HG02840 (cell line): ENCODE data around the gene PTCRA.
"Not testable (repeated sequence)": the region's sequence is repeated elsewhere in the genome, so short reads cannot be mapped to it uniquely, and the experiment has no call there.

ENCODE experiments used
- ATAC-seq: cut with Tn5 transposase; IDR thresholded peaks from one replicate; pipeline ENCODE4 v1.9.1; 2021; ENCODE audit warnings: mild to moderate bottlenecking, moderate library complexity, moderate number of reproducible peaks; ENCODE audit not compliant: unreplicated experiment, low FRiP score

PTCRA gene

DNA sequence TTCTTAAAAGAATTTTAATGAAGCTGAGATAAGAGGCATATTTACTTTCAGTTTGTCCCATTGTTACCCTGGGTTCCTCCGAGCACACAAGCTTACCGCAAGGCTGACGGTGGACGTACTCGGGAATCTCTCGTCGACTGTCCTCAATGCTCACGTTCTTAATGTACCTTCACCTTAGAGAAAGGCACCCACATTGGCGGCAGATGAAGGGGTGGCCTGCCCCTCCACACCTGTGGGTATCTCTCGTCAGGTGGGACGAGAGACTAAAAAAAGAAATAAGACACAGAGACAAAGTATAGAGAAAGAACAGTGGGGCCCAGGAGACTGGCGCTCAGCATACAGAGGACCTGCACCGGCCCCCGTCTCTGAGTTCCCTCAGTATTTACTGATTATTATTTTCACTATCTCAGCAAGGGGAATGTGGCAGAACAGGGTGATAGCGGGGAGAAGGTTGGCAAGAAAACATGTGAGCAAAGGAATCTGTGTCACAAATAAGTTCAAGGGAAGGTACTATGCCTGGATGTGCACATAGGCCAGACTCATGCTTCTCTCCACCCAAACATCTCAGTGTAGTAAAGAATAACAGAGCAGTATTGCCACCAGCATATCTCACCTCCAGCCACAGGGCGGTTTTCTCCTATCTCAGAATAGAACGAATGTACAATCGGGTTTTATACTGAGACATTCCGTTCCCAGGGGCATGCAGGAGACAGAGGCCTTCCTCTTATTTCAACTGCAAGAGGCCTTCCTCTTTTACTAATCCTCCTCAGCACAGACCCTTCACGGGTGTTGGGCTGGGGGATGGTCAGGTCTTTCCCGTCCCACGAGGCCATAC is 13.2 kb upstream of the PTCRA start:
- ATAC-seq: not testable (repeated sequence)

DNA sequence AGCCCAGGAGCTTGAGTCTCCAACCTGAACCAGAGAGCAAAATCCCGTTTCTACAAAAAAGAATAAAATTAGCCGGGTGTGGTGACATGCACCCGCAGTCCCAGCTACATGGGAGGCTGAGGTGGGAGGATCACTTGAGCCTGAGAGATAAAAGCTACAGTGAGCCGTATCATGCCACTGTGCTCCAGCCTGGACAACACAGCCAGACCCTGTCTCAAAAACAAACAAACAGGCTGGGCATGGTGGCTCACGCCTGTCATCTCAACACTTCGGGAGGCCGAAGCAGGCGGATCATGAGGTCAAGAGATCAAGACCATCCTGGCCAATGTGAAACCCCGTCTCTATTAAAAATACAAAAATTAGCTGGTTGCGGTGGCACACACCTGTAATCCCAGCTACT is 11.4 kb upstream of the PTCRA start:
- no peak for ATAC-seq

GRCh38 chr6:42907336-42907735 is 8.5 kb upstream of the PTCRA start:
- ATAC-seq: no peak

DNA sequence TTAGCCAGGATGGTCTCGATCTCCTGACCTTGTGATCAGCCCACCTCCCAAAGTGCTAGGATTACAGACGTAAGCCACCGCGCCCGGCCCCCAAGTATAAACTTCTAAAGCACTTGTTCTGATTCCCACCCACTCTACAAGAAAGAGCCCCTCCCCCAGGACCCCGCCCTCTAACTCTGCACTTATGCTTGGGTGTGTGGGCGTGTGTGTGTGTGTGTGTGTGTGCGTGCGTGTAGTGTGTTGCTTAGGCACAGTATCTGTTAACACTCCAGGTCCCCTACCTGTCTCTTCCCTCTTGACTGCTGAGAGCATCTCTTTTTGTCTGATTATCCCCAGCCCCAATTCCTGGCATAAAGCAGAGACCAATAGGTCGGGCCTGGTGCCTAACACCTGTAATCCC is 6.0 kb upstream of the PTCRA start:
- no peak for ATAC-seq

DNA sequence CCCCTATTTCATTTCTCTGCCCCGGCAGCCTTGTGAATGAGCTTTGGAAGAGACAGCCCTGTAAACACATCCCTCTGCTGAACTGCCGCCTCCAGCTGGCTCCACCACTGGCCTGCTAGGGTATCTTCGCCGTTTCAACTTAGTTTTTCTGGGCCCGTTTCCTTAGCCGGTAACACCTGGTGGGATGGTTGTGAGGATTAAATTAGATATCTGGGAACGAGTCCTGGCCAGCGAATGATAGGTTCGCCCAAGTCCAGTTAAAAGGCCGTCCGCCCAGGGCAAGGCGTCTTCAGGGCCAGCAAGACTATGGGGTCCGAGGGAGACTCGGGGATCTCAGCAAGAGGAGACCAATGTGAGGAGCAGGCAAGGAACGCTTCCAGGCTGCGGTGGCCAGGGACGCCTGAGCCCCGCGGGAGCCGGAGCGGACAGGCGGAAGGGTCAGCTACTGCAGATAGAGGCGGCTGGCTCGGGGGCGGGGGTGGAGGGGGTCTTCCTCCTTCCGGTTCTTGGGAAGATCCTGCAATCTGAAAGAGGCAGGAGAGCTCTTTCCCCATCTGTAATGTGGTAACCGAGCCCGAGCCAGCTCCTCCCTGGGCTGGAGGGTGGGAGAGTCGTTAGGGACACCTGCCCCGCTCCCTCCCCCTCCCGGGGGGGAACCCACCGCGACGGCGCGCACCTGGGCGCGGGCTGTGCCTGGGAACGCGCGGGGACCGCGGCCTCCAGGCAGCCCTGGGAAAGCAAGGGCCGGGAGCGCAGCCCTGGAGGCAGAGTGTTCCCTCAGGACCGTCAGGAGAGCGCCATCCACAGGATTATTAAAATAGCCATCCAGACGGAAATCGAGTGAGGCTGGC is 4.5 kb upstream of the PTCRA start:
- no peak for ATAC-seq

- no peak for ATAC-seq
These were observed 1.3 kb upstream of the PTCRA start for GRCh38 chr6:42914546-42914945.

- no peak for ATAC-seq
These were observed 435 bp downstream of the PTCRA start for GRCh38 chr6:42916288-42916687.

DNA sequence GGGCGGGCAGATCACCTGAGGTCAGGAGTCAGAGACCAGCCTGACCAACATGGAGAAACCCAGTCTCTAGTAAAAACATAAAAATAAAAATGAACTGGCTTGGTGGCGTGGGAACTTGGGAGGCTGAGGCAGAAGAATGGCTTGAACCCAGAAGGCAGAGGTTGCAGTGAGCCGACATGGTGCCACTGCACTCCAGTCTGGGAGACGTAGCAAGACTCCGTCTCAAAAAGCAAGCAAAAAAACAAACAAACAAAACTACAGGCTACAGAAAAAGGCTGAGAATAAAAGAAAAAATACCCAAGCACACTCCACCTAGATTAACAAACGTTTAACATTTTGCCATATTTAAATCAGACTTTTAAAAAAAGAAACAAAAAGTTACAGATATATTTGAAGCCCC is 5.9 kb downstream of the PTCRA start:
- ATAC-seq: no peak

- ATAC-seq: no peak
These were observed 7.8 kb downstream of the PTCRA start for GRCh38 chr6:42923666-42924065.

GRCh38 chr6:42925248-42925857 is 9.5 kb downstream of the PTCRA start:
- ATAC-seq: no peak

- ATAC-seq: peak; percentile 74
These were observed 13.3 kb downstream of the PTCRA start, which contains the start of gene CNPY3 for GRCh38 chr6:42928986-42929820. Gene CNPY3 (plus strand): TSS chr6:42929480. CDS start chr6:42929571, 91 bp downstream.

GRCh38 chr6:42929821-42930360 is 14.0 kb downstream of the PTCRA start:
- peak; percentile 47 for ATAC-seq

- ATAC-seq: no peak
These were observed 16.6 kb downstream of the PTCRA start for GRCh38 chr6:42932412-42932811.

- no peak for ATAC-seq
These were observed 17.4 kb downstream of the PTCRA start for GRCh38 chr6:42933205-42933604.

DNA sequence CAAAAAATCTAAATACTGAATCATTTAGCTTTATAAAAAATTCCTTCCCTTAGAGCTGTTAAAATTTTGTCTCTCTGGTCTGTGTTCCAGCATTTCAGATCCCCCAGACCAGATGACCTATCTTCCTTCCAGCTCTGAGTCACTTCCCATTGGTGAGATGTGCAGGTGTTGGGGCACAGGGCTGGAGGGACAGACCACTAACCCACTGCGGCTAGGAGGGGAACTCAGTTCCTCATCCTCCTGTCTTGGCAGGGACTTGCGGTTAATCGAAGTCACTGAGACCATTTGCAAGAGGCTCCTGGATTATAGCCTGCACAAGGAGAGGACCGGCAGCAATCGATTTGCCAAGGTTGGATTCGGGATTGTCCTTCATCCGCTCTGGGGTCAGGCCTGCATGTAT is 19.5 kb downstream of the PTCRA start:
- ATAC-seq: no peak

DNA sequence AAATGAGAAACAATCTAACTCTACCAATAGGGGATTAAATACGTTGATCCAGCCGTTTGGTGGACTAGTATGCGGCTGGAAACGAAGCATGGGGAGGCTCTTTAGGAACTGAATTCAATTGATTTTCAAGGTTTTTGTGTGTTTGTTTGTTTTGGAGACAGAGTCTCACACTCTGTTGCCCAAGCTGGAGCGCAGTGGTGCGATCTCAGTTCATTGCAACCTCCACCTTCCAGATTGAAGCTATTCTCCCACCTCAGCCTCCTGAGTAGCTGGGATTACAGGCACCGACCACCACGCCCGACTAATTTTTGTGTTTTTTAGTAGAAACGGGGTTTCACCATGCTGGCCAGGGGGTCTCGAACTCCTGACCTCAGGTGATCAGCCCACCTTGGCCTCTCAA is 20.5 kb downstream of the PTCRA start:
- no peak for ATAC-seq

- no peak for ATAC-seq
These were observed 21.9 kb downstream of the PTCRA start for GRCh38 chr6:42937548-42938427.

- no peak for ATAC-seq
These were observed 22.6 kb downstream of the PTCRA start for GRCh38 chr6:42938428-42938796.
